GM12875 (cell line): ENCODE data around the gene TMED4.

Source experiments
- H3K4me3 ChIP-seq: one replicate; pipeline ENCODE4 v1.5.1; 2011; ENCODE audit warnings: low read depth, low read length, control low read depth
- TF ChIP-seq, protein P1 (sequence below): IDR thresholded peaks from 2 replicates; pipeline ENCODE4 v1.5.1; 2011; ENCODE audit warnings: low read depth, mild to moderate bottlenecking, control low read depth, inconsistent platforms, low read length, moderate library complexity, borderline replicate concordance; ENCODE audit not compliant: insufficient read depth

TMED4 gene

DNA sequence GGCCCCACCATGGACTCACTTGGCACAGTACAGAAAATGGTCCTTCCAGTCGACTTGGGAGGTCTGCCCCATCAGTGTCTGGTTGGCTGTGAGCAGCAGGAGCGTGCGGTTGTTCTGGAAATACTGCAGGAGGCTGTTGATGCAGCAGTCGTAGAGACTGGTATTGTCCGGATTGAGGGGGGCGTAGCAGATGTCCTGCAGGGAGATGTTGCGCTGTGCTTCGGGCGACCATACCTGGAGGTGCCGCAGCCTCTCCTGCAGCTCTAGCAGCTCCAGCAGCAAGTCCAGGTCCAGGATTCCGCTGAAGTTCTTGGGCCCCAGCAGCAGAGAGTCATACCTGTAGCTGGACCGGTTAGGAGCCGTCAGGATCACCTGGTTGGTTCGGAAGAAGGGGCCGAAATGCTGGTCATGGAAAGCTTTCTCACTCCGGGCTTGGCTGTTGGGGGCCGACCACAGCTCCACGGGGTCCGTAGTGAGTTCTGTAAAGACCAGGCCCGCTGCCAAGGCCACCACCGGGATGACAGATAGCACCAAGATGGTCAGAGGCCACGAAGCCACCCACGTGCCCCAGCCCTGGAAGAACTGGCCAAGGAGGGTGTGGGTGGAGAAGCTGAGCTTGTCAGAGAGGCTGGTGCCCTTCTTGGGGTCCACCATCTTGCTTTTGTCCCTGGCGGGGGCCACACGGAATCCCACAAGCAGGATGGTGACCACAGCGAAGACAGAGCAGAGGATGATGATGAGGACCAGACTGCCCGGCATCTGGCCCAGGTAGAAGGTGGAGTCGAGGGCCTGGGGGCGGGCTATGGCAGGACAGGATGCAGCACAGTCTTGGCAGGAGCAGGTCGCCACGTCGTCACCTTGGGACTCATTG, 43.0 kb downstream of the TMED4 start:
- H3K4me3 ChIP-seq: no peak overlapping the region
- TF ChIP-seq, protein P1, sequence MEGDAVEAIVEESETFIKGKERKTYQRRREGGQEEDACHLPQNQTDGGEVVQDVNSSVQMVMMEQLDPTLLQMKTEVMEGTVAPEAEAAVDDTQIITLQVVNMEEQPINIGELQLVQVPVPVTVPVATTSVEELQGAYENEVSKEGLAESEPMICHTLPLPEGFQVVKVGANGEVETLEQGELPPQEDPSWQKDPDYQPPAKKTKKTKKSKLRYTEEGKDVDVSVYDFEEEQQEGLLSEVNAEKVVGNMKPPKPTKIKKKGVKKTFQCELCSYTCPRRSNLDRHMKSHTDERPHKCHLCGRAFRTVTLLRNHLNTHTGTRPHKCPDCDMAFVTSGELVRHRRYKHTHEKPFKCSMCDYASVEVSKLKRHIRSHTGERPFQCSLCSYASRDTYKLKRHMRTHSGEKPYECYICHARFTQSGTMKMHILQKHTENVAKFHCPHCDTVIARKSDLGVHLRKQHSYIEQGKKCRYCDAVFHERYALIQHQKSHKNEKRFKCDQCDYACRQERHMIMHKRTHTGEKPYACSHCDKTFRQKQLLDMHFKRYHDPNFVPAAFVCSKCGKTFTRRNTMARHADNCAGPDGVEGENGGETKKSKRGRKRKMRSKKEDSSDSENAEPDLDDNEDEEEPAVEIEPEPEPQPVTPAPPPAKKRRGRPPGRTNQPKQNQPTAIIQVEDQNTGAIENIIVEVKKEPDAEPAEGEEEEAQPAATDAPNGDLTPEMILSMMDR: no peak

DNA sequence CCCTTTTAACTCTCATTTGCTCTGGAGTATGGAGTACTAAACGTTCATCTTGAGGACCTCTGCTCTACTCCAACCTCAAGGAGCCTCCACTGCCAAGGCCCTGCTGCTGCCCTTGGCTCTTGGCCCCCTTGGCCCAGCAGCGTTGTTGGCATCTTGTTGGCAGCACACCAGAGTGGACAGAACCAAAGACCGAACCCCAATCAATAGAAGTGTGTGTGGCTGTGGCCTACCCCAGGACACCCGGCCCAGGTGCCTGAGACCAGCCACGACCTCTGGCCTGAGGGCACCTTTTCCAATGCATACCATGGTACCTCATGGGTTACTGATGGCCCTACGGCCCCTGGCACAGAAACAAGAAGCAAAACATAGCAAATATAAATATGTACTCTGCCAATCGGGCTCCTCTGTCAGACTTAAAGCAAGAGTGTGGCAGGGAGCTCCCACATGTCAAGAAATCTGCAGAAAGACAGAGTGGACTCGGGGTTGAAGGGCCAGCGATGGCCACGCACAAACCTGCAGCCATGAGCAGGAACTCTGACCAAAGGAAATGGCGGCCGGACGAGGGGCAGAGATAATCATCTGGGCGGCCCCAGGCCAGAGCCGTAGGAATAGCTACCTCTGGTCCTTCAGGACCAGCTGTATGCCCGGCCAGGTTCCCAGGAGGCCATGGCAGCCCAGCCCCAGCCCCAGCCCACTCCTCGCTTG, 43.8 kb downstream of the TMED4 start:
- TF ChIP-seq, protein P1: no peak
- H3K4me3 ChIP-seq: no peak overlapping the region

DNA sequence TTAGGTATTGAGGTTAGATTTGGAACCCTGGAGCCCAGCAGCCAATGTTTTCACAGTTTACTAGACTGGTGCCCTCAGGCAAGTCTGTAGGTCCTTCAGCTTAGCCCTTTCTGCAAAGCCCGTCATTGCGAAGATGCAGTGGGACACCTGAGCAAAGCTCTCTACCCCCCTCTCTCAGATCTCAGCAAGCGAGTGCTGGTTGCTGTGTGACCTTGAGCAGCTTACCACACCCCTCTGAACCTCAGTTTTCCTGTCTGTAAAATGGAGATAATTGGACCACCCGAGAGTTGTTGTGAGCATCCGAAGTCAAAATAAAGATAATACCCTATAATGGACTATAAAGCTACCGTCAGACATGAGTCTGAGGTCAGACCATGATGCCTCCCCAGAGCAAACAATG, 44.6 kb downstream of the TMED4 start:
- TF ChIP-seq, protein P1: no peak
- H3K4me3 ChIP-seq: no peak overlapping the region

DNA sequence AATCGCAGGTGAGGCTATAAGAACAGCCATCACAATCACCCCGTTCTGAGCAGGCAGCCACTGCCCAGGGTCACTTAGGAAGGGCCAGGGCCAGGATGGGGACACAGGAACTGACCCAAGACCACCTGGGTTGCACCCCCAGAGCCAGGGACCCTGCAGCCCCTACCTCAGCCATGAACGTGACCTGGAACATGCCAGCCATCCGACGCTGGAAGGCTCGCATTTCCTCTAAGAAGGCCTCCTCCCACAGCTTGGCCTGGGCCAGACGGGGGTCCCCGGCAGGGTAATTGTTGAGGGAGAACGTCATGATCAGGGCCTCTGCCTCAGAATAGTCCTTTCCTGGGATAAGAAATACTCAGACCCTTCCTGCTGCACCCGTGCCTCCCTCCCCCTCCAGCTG, 45.9 kb downstream of the TMED4 start:
- TF ChIP-seq, protein P1: no peak
- no peak overlapping the region for H3K4me3 ChIP-seq

DNA sequence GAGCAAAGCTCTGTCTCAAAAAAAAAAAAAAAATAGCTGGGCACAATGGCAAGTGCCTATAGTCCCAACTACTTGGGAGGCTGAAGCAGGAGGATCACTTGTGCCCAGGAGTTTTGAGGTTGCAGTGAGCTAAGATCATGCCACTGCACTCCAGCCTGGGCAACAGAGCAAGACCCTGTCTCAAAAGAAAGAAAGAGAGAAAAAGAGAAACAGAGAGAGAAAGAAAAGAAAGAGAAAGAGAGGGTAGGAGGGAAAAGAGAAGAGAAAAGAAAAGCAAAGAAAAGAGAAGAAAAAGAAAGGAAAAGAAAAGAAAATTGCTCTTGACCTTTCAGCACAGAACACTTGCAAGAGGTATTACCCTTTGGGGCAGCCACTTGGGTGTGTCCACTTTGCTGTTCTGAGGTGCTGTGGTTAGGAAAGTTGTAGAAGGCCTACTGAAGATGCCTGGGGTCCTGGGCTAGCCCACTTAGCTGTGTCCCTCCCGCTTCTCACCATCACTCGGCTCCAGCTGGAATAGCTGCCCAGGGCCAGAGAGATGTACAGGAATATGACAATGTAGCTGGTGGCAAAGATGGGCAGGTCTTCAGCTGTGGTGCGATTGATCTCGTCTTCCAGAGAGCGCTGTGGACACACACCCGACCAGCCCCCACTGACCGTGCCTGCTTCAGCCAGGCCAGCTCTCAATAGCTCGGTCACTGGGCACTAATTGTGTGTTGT, 46.5 kb downstream of the TMED4 start:
- no peak overlapping the region for H3K4me3 ChIP-seq
- TF ChIP-seq, protein P1: no peak

DNA sequence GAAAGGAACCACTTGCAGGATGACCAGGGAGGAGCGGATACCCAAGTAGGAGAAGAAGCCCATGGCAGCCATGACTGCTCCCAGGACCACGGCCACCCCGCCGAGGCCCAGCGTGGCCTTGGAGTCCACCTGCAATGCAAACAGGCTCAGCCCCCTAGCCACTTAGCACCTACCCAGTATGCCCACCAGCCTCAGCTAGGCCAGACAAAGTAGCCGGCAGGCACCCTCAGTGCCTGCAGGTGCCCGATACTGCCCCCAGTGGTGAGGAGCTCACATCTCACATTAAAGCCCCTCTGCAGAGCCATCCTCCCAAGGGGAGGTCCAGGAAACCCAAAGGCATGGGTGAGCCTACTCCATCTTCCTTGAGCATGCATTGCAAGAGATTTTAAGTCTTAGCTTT, 47.5 kb downstream of the TMED4 start:
- no peak overlapping the region for H3K4me3 ChIP-seq
- TF ChIP-seq, protein P1: peak; percentile 86
